Smooth muscle cell (in vitro differentiated cells): ENCODE measurements around the gene GPC3. TPM values are rescaled to one million over a fixed set of nuclear protein-coding genes. Genes with fewer than 3 reads are reported as not detected.
"Not testable (repeated sequence)": the region's sequence is repeated elsewhere in the genome, so short reads cannot be mapped to it uniquely, and the experiment has no call there.

Experiments
- DNase-seq: peaks from one replicate; lab custom pipeline; 2025; ENCODE audit not compliant: unreplicated experiment; lab: John Stamatoyannopoulos, UW
- H2AFZ ChIP-seq: fragments of 200-600 bp; sonication (generic); 2 replicates; pipeline ENCODE4 v1.6.0; 2016; ENCODE audit warnings: antibody characterized with exemption, low read depth, mild to moderate bottlenecking
- H3F3A ChIP-seq: fragments of 200-600 bp; sonication (generic); 2 replicates; pipeline ENCODE4 v1.6.0; 2017; ENCODE audit warnings: antibody characterized with exemption, low read depth
- H3K27ac ChIP-seq: fragments of 200-600 bp; sonication (generic); 2 replicates; pipeline ENCODE4 v1.5.1; 2016; ENCODE audit warnings: low read depth, mild to moderate bottlenecking
- H3K27me3 ChIP-seq: fragments of 200-600 bp; sonication (generic); 2 replicates; pipeline ENCODE4 v1.6.1; 2016; ENCODE audit warnings: low read depth, mild to moderate bottlenecking
- H3K36me3 ChIP-seq: fragments of 200-600 bp; sonication (generic); 2 replicates; pipeline ENCODE4 v1.5.1; 2016; ENCODE audit warnings: low read depth
- H3K4me1 ChIP-seq: fragments of 200-600 bp; sonication (generic); 2 replicates; pipeline ENCODE4 v1.5.1; 2016; ENCODE audit warnings: low read depth
- H3K4me2 ChIP-seq: fragments of 200-600 bp; sonication (generic); 2 replicates; pipeline ENCODE4 v1.6.0; 2016; ENCODE audit warnings: mild to moderate bottlenecking
- H3K4me3 ChIP-seq: fragments of 200-600 bp; sonication (generic); 2 replicates; pipeline ENCODE4 v1.5.1; 2016; ENCODE audit warnings: mild to moderate bottlenecking
- H3K79me2 ChIP-seq: fragments of 200-600 bp; sonication (generic); 2 replicates; pipeline ENCODE4 v1.6.0; 2016; ENCODE audit warnings: low read depth, mild to moderate bottlenecking
- H3K9ac ChIP-seq: fragments of 200-600 bp; sonication (generic); 2 replicates; pipeline ENCODE4 v1.6.0; 2016; ENCODE audit warnings: low read depth
- H3K9me3 ChIP-seq: fragments of 200-600 bp; sonication (generic); replicated peaks from 2 replicates; pipeline ENCODE4 v1.5.1; 2016; ENCODE audit warnings: low read depth
- H4K20me1 ChIP-seq: fragments of 200-600 bp; sonication (generic); 2 replicates; pipeline ENCODE4 v1.6.0; 2016; ENCODE audit warnings: low read depth
- WGBS: methylation state at CpG from one replicate; pipeline ENCODE4 v1.1.7; 2016; ENCODE audit warnings: low lambda C conversion rate; 5-methylcytosine and 5-hydroxymethylcytosine counted together
- polyA plus RNA-seq: library from polyadenylated mRNA; unstranded; fragments of >200 nt; fragmentation: Nextera tagmentation; extraction: Ambion mirVana; gene quantifications from 2 replicates; pipeline ENCODE4 v1.2.1, GENCODE V29; 2016
- total RNA-seq: library from RNA; depleted of rRNA; stranded (reverse); fragments of >200 nt; gene quantifications from 2 replicates; pipeline ENCODE4 v1.2.3, GENCODE V29; 2014
- TF ChIP-seq, protein P1 (sequence below): fragments of 200-600 bp; sonication (generic); IDR thresholded peaks from 2 replicates; pipeline ENCODE4 v1.5.1; 2017; ENCODE audit warnings: borderline replicate concordance, mild to moderate bottlenecking, antibody characterized with exemption; ENCODE audit not compliant: insufficient read depth, poor library complexity, severe bottlenecking

Gene GPC3
- total and polyA plus RNA-seq, 2 experiments from 2014 or later = 120 to 191 TPM

DNA sequence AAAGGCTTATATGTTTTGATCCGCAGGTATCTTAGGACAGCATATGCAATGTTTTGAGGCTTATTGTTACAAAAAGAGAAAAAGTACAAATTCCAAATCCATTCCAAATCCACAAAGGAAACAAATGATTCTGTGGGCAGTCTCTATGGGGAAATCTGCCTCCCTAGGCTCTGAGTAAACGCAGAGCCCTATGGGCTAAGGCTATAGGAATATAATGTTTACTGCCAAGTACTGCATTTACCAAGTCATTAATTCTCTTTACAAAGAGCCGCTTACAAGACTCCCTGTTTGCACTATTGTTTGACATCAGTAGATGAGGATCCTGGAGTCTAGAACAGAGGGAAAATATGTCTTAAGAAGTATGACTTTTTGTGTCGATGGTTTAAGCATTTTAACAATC lies 357.7 kb downstream of the GPC3 start:
- Histone ChIP-seq H3F3A (no peaks in the 10 kb centered on the region), H3K36me3 (no peaks in the 10 kb centered on the region), H3K9ac (no peak overlapping the region), H3K9me3 (no peaks in the 10 kb centered on the region), H4K20me1 (no peaks in the 10 kb centered on the region), H3K27me3 (no peaks in the 10 kb centered on the region), H3K4me2 (no peak overlapping the region), H3K4me1 (no peaks in the 10 kb centered on the region), H3K27ac (no peak overlapping the region), H2AFZ (no peak overlapping the region), H3K79me2 (no peaks in the 10 kb centered on the region), H3K4me3 (no peak overlapping the region)
- DNase-seq = no peak
- TF ChIP-seq, protein P1, sequence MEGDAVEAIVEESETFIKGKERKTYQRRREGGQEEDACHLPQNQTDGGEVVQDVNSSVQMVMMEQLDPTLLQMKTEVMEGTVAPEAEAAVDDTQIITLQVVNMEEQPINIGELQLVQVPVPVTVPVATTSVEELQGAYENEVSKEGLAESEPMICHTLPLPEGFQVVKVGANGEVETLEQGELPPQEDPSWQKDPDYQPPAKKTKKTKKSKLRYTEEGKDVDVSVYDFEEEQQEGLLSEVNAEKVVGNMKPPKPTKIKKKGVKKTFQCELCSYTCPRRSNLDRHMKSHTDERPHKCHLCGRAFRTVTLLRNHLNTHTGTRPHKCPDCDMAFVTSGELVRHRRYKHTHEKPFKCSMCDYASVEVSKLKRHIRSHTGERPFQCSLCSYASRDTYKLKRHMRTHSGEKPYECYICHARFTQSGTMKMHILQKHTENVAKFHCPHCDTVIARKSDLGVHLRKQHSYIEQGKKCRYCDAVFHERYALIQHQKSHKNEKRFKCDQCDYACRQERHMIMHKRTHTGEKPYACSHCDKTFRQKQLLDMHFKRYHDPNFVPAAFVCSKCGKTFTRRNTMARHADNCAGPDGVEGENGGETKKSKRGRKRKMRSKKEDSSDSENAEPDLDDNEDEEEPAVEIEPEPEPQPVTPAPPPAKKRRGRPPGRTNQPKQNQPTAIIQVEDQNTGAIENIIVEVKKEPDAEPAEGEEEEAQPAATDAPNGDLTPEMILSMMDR = no peak
- WGBS = 80% methylated on average over 4 of the region's 4 CpGs

DNA sequence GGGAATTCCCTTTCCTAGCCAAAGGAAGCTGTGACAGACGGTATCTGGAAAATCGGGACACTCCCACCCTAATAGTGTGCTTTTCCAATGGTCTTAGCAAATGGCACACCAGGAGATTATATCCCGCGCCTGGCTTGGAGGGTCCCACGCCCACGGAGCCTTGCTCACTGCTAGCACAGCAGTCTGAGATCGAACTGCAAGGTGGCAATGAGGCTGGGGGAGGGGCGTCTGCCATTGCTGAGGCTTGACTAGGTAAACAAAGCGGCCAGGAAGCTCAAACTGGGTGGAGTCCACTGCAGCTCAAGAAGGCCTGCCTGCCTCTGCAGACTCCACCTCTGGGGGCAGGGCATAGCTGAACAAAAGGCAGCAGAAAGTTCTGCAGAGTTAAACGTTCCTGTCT lies 364.0 kb downstream of the GPC3 start:
- H3K9ac ChIP-seq, H3K9me3 ChIP-seq, H3F3A ChIP-seq, H3K4me2 ChIP-seq, H3K4me3 ChIP-seq, H3K79me2 ChIP-seq, H3K4me1 ChIP-seq, H3K27ac ChIP-seq, H4K20me1 ChIP-seq, H3K36me3 ChIP-seq, H3K27me3 ChIP-seq, DNase-seq, H2AFZ ChIP-seq: not testable (repeated sequence)
- WGBS = 88% methylated on average over 10 of the region's 10 CpGs

DNA sequence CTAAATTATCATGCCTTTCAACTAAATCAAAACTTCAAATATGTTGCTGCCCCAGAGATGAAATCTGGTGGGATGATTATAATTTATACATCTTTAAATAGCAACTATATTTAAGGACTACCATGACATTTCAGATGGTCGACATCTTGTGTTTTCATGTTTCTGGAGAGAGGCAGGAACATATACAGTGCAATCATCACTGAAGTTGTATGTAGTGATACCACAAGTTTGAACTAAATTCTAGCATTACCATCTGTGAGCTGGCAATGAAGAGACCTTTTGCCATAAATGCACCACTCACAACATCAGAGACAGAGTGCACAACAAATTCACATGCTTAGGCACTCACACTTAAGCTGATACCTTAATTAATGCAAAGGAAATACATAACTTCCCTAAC lies 373.7 kb downstream of the GPC3 start:
- no peaks in the 10 kb centered on the region for H3K4me1 ChIP-seq
- H3F3A ChIP-seq = no peaks in the 10 kb centered on the region
- no peaks in the 10 kb centered on the region for H3K27me3 ChIP-seq
- H3K4me2 ChIP-seq = no peak overlapping the region
- H3K4me3 ChIP-seq = no peak overlapping the region
- H3K27ac ChIP-seq = no peak overlapping the region
- H3K36me3 ChIP-seq = no peaks in the 10 kb centered on the region
- H3K79me2 ChIP-seq = no peaks in the 10 kb centered on the region
- H2AFZ ChIP-seq = no peak overlapping the region
- TF ChIP-seq, protein P1 = no peak
- no peaks in the 10 kb centered on the region for H4K20me1 ChIP-seq
- 64% methylated on average over 1 of the region's 1 CpG for WGBS
- peaks cover 4% of the 10 kb centered on the region for H3K9me3 ChIP-seq
- no peak for DNase-seq
- no peak overlapping the region for H3K9ac ChIP-seq

DNA sequence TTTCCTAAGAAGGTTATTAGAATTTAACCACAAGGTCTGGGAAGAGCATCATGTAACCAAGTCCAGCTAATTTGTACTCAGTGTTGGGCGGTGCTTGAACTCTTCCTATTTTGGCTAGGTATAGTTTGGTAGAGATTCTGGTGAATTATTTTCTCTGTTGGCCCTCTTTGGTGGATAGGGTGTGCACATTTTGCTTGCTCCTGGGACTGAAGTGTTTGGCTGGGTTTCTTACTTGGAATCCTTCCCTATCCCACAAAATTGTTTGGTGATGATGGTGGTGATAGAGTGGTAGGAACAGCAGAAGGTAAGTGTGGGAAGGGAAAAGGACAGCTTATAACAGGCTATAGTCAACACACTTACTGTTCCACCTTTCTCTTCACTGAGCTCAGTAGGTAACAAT lies 375.3 kb downstream of the GPC3 start:
- TF ChIP-seq, protein P1 = no peak

More for the DNA sequence above, 375.3 kb downstream of the GPC3 start:
- Histone ChIP-seq H3K4me2 (no peak overlapping the region), H3K9ac (no peak overlapping the region), H3K79me2 (no peaks in the 10 kb centered on the region), H3F3A (no peaks in the 10 kb centered on the region), H3K4me1 (no peaks in the 10 kb centered on the region), H3K9me3 (peaks cover 4% of the 10 kb centered on the region), H3K27ac (no peak overlapping the region), H3K36me3 (no peaks in the 10 kb centered on the region), H2AFZ (no peak overlapping the region), H3K27me3 (no peaks in the 10 kb centered on the region), H3K4me3 (no peak overlapping the region), H4K20me1 (no peaks in the 10 kb centered on the region)
- DNase-seq = no peak
- WGBS = 73% methylated on average over 1 of the region's 1 CpG
